Sigmoid colon (tissue), 7 donors: ENCODE results near the gene NDC80. TPM values are rescaled to one million over a fixed set of nuclear protein-coding genes. Genes with fewer than 3 reads are reported as not detected.
A peak's percentile ranks its signal among the peaks of the same experiment; 100 is the strongest.
"Not testable (repeated sequence)": the region's sequence is repeated elsewhere in the genome, so short reads cannot be mapped to it uniquely, and the experiment has no call there.

Source experiments
- DNase-seq: peaks from one replicate; pipeline ENCODE4 v3.0.0-alpha.2; 2019
- H3K27ac ChIP-seq, 4 donors: fragments of 200-600 bp; sonication (generic); one replicate each; pipeline ENCODE4 v1.5.1; 2016 to 2019; ENCODE audit warnings: mild to moderate bottlenecking in 1 of 4
- H3K27me3 ChIP-seq, 3 donors: fragments of 200-600 bp; sonication (generic); one replicate each; pipeline ENCODE4 v1.5.1; 2019; ENCODE audit warnings: mild to moderate bottlenecking in 1 of 3
- H3K36me3 ChIP-seq, 4 donors: fragments of 200-600 bp; sonication (generic); one replicate each; pipeline ENCODE4 v1.5.1; 2016 to 2019
- H3K4me1 ChIP-seq, 4 donors: fragments of 200-600 bp; sonication (generic); one replicate each; pipeline ENCODE4 v1.5.1; 2017 to 2019
- H3K4me3 ChIP-seq, 4 donors: fragments of 200-600 bp; sonication (generic); one replicate each; pipeline ENCODE4 v1.5.1; 2017 to 2019; ENCODE audit warnings: mild to moderate bottlenecking in 2 of 4, moderate library complexity in 1 of 4
- H3K9me3 ChIP-seq, 4 donors: fragments of 200-600 bp in 3 of 4; sonication (generic) in 3 of 4; one replicate each; pipeline versions ENCODE4 v1.5.1 to v1.6.1; 2013 to 2019
- CTCF ChIP-seq, 4 experiments: fragments of 450-650 bp in 3 of 4; fragments of 200-600 bp in 1 of 4; IDR thresholded peaks; one replicate each; pipeline ENCODE4 v1.5.1; 2016 to 2019; ENCODE audit warnings: antibody characterized with exemption in 4 of 4, mild to moderate bottlenecking in 3 of 4, moderate library complexity in 2 of 4
- EP300 ChIP-seq, 4 donors: sonication (generic); formaldehyde crosslinking; IDR thresholded peaks; one replicate each; pipeline ENCODE4 v1.6.1; 2017; ENCODE audit warnings: antibody characterized with exemption in 4 of 4
- POLR2A ChIP-seq, 2 donors: fragments of 450-650 bp; IDR thresholded peaks; one replicate each; pipeline ENCODE4 v1.6.1; 2016; ENCODE audit warnings: antibody characterized with exemption in 2 of 2, mild to moderate bottlenecking in 2 of 2, moderate library complexity in 2 of 2
- POLR2AphosphoS5 ChIP-seq, 4 donors: sonication (generic); formaldehyde crosslinking; IDR thresholded peaks; one replicate each; pipeline ENCODE4 v1.6.1; 2017; ENCODE audit warnings: antibody characterized with exemption in 4 of 4
- WGBS, 2 donors: extraction: QIAGEN DNeasy Blood & Tissue Kit; methylation state at CpG; one replicate each; pipeline ENCODE4 v1.1.7; 2013; 5-methylcytosine and 5-hydroxymethylcytosine counted together
- intact Hi-C: fragments of 100-400 bp; cut with DNase I; formaldehyde crosslinking; loops from one replicate; pipeline ENCODE4 v1.15.1; 2023
- polyA plus RNA-seq, 3 donors: library from polyadenylated mRNA; stranded (reverse); fragments of 200-250 nt; gene quantifications; one replicate each; pipeline ENCODE4 v1.2.3, GENCODE V29; 2013
- total RNA-seq, 4 donors: library from RNA; depleted of rRNA; stranded (reverse); fragments of >200 nt; gene quantifications; one replicate each; pipeline ENCODE4 v1.1.0, GENCODE V29; 2016
- donor health status: healthy with polysubstance abuse.
- donor health status: Bipolar disorder and iron deficiency.
- donor health status: healthy.

Gene NDC80
- total and polyA plus RNA-seq, 7 donors = 0.36 to 12.6 (median 1.2) TPM; not detected in 2

GRCh38 chr18:2541925-2542563, 29.3 kb upstream of the NDC80 start:
- not testable (repeated sequence) for H3K27ac ChIP-seq, H3K27me3 ChIP-seq, H3K4me3 ChIP-seq, H3K9me3 ChIP-seq, H3K36me3 ChIP-seq, H3K4me1 ChIP-seq, DNase-seq
- peak in 1 of 4 experiments; percentile 55 for TF ChIP-seq CTCF (IDR thresholded peaks at IDR 0.05)
- intact Hi-C loops = loop anchor here (10.0 kb wide), 1 partner anchor 207 kb away; no protein-coding TSS in a partner anchor
- no CpG with 5 or more reads among the region's 3 CpGs for WGBS, 2 donors

- H3K4me3 ChIP-seq = no peak overlapping the region
- DNase-seq = no peak
- intact Hi-C loops = loop anchor here (5.0 to 10.0 kb wide), 2 partner anchors 210 to 958 kb away; no protein-coding TSS in a partner anchor
- no peaks in the 10 kb centered on the region for H3K27me3 ChIP-seq
- peaks cover 0 to 14% (median 1%) of the 10 kb centered on the region in 4 donors for H3K36me3 ChIP-seq
- no peak overlapping the region for H3K27ac ChIP-seq
- WGBS, 2 donors = 84 to 88% methylated on average over 2 of the region's 2 CpGs
- H3K4me1 ChIP-seq = no peaks in the 10 kb centered on the region
- TF ChIP-seq POLR2AphosphoS5 (IDR thresholded peaks at IDR 0.05) (no peak), POLR2A (IDR thresholded peaks at IDR 0.05) (no peak), EP300 (IDR thresholded peaks at IDR 0.05) (no peak), CTCF (IDR thresholded peaks at IDR 0.05) (no peak)
- no peaks in the 10 kb centered on the region for H3K9me3 ChIP-seq
Measured at GRCh38 chr18:2545155-2545554, 26.2 kb upstream of the NDC80 start.

- DNase-seq = no peak
- intact Hi-C loops = loop anchor here (5.0 to 10.0 kb wide), 2 partner anchors 213 to 960 kb away; no protein-coding TSS in a partner anchor
- 52 to 62% methylated on average over 4 of the region's 4 CpGs for WGBS, 2 donors
Measured at GRCh38 chr18:2547477-2548087, 23.8 kb upstream of the NDC80 start.

GRCh38 chr18:2549462-2549861, 21.9 kb upstream of the NDC80 start:
- 96 to 98% methylated on average over 2 of the region's 2 CpGs for WGBS, 2 donors
- Histone ChIP-seq H3K27me3 (no peaks in the 10 kb centered on the region), H3K4me1 (no peaks in the 10 kb centered on the region), H3K27ac (no peak overlapping the region), H3K4me3 (no peak overlapping the region), H3K36me3 (peaks cover 0 to 32% (median 2%) of the 10 kb centered on the region in 4 donors), H3K9me3 (no peaks in the 10 kb centered on the region)
- intact Hi-C loops = loop anchor here (5.0 to 10.0 kb wide), 2 partner anchors 215 to 962 kb away; no protein-coding TSS in a partner anchor
- TF ChIP-seq POLR2AphosphoS5 (IDR thresholded peaks at IDR 0.05) (no peak), CTCF (IDR thresholded peaks at IDR 0.05) (no peak), POLR2A (IDR thresholded peaks at IDR 0.05) (no peak), EP300 (IDR thresholded peaks at IDR 0.05) (no peak)
- DNase-seq = no peak

More at GRCh38 chr18:2547477-2548087, 23.8 kb upstream of the NDC80 start:
- no peak for TF ChIP-seq POLR2AphosphoS5 (IDR thresholded peaks at IDR 0.05)
- TF ChIP-seq CTCF (IDR thresholded peaks at IDR 0.05) = peak in 2 of 4 experiments; percentile 24 to 54
- H3K27me3 ChIP-seq = no peaks in the 10 kb centered on the region
- no peak overlapping the region for H3K27ac ChIP-seq
- peaks cover 0 to 26% (median 4%) of the 10 kb centered on the region in 4 donors for H3K36me3 ChIP-seq
- no peaks in the 10 kb centered on the region for H3K9me3 ChIP-seq
- no peaks in the 10 kb centered on the region for H3K4me1 ChIP-seq
- no peak overlapping the region for H3K4me3 ChIP-seq
